Neuronal stem cell (in vitro differentiated cells): Measurements from ENCODE around the gene CACNA1I.

Experiments used
- DNase-seq: peaks from one replicate; pipeline ENCODE4 v3.0.0-alpha.2; 2013; ENCODE audit warnings: low spot score
- H2AFZ ChIP-seq: one replicate; pipeline ENCODE4 v1.6.1; 2013; ENCODE audit warnings: mild to moderate bottlenecking, low read length, inconsistent platforms
- H2AK5ac ChIP-seq: 2 replicates; pipeline ENCODE4 v1.6.1; 2013; ENCODE audit warnings: low read depth, mild to moderate bottlenecking, inconsistent platforms, low read length, moderate library complexity, mixed read lengths
- H2BK120ac ChIP-seq: 2 replicates; pipeline ENCODE4 v1.6.1; 2013; ENCODE audit warnings: low read depth, mild to moderate bottlenecking, inconsistent platforms, low read length, moderate library complexity, mixed read lengths
- H2BK12ac ChIP-seq: one replicate; pipeline ENCODE4 v1.6.1; 2013; ENCODE audit warnings: low read length, inconsistent platforms
- H2BK15ac ChIP-seq: 2 replicates; pipeline ENCODE4 v1.6.1; 2013; ENCODE audit warnings: mild to moderate bottlenecking, low read length, inconsistent platforms, mixed read lengths
- H2BK5ac ChIP-seq: one replicate; pipeline ENCODE4 v1.6.1; 2013; ENCODE audit warnings: inconsistent platforms, mild to moderate bottlenecking, low read length, moderate library complexity
- H3K14ac ChIP-seq: one replicate; pipeline ENCODE4 v1.6.1; 2013; ENCODE audit warnings: low read length, inconsistent platforms
- H3K18ac ChIP-seq: 2 replicates; pipeline ENCODE4 v1.6.1; 2013; ENCODE audit warnings: low read length, inconsistent platforms
- H3K23ac ChIP-seq: 2 replicates; pipeline ENCODE4 v1.6.1; 2013; ENCODE audit warnings: low read depth, mild to moderate bottlenecking, mixed read lengths, low read length, inconsistent platforms; ENCODE audit not compliant: poor library complexity
- H3K27ac ChIP-seq: replicated peaks from 3 replicates; pipeline ENCODE4 v1.5.1; 2013; ENCODE audit warnings: low read length, inconsistent platforms
- H3K27me3 ChIP-seq, 3 experiments: 2 replicates each; pipeline ENCODE4 v1.6.1; 2013; ENCODE audit warnings: low read length in 3 of 3, mild to moderate bottlenecking in 2 of 3, inconsistent platforms in 1 of 3, low read depth in 1 of 3, mixed read lengths in 1 of 3, moderate library complexity in 1 of 3; ENCODE audit not compliant: control insufficient read depth in 3 of 3, insufficient read depth in 3 of 3
- H3K36me3 ChIP-seq, 2 donors: replicated peaks in 1 of 2; 2 replicates each; pipeline ENCODE4 v1.6.1; 2013; ENCODE audit warnings: low read length in 2 of 2; ENCODE audit not compliant: control insufficient read depth in 2 of 2, insufficient read depth in 2 of 2
- H3K4ac ChIP-seq: 2 replicates; pipeline ENCODE4 v1.6.1; 2013; ENCODE audit warnings: inconsistent platforms, mild to moderate bottlenecking, low read length, moderate library complexity
- H3K4me1 ChIP-seq, 2 donors: 1 replicate in 1 of 2; 2 replicates in 1 of 2; pipeline ENCODE4 v1.6.1; 2013; ENCODE audit warnings: low read length in 2 of 2, low read depth in 1 of 2; ENCODE audit not compliant: control insufficient read depth in 2 of 2, insufficient read depth in 1 of 2
- H3K4me2 ChIP-seq: one replicate; pipeline ENCODE4 v1.6.1; 2013; ENCODE audit warnings: mild to moderate bottlenecking, low read length, inconsistent platforms; ENCODE audit not compliant: insufficient read depth, poor library complexity, severe bottlenecking
- H3K4me3 ChIP-seq, 2 donors: 2 replicates each; pipeline ENCODE4 v1.5.1; 2013; ENCODE audit warnings: low read length in 2 of 2, mild to moderate bottlenecking in 2 of 2, inconsistent platforms in 1 of 2, moderate library complexity in 1 of 2
- H3K79me1 ChIP-seq: one replicate; pipeline ENCODE4 v1.6.1; 2013; ENCODE audit warnings: low read depth, mild to moderate bottlenecking, inconsistent platforms, low read length, moderate library complexity
- H3K9ac ChIP-seq: one replicate; pipeline ENCODE4 v1.6.1; 2013; ENCODE audit warnings: mild to moderate bottlenecking, low read depth, low read length, inconsistent platforms; ENCODE audit not compliant: poor library complexity
- H3K9me3 ChIP-seq, 2 donors: replicated peaks in 1 of 2; 2 replicates each; pipeline versions ENCODE3 to v1.6.1; 2013; ENCODE audit warnings: low read length in 2 of 2, mild to moderate bottlenecking in 2 of 2, inconsistent platforms in 1 of 2, low read depth in 1 of 2, mixed read lengths in 1 of 2, moderate library complexity in 1 of 2; ENCODE audit not compliant: control insufficient read depth in 2 of 2, insufficient read depth in 1 of 2
- H4K8ac ChIP-seq: one replicate; pipeline ENCODE4 v1.6.1; 2013; ENCODE audit warnings: low read depth, mild to moderate bottlenecking, inconsistent platforms, low read length, moderate library complexity
- H4K91ac ChIP-seq: one replicate; pipeline ENCODE4 v1.6.1; 2013; ENCODE audit warnings: low read length, low read depth, mild to moderate bottlenecking, inconsistent platforms; ENCODE audit not compliant: poor library complexity
- WGBS, 2 donors: extraction: QIAGEN DNeasy Blood & Tissue Kit; methylation state at CpG; one replicate each; pipeline ENCODE4 v1.1.7; 2013; ENCODE audit warnings: missing lambda C conversion rate in 2 of 2, mixed read lengths in 1 of 2; ENCODE audit not compliant: insufficient read length in 2 of 2, insufficient replicate concordance in 1 of 2; ENCODE audit errors: extremely low coverage in 2 of 2; 5-methylcytosine and 5-hydroxymethylcytosine counted together

Gene CACNA1I

GRCh38 chr22:39634530-39635405 lies 64.2 kb downstream of the CACNA1I start:
- Histone ChIP-seq H3K27me3 (peaks cover 0 to 15% (median 2%) of the 10 kb centered on the region in 3 experiments), H3K9ac (no peak overlapping the region), H2BK12ac (no peak overlapping the region), H3K4me1 (peaks cover 0 to 13% of the 10 kb centered on the region in 2 donors), H3K18ac (no peak overlapping the region), H3K4me3 (no peak overlapping the region), H3K14ac (no peak overlapping the region), H3K27ac (no peak overlapping the region), H3K4me2 (no peak overlapping the region), H3K79me1 (no peaks in the 10 kb centered on the region), H2BK120ac (no peak overlapping the region), H3K23ac (no peak overlapping the region), H4K91ac (no peak overlapping the region), H3K36me3 (no peaks in the 10 kb centered on the region), H2BK15ac (no peak overlapping the region), H3K4ac (no peak overlapping the region), H2AFZ (no peak overlapping the region), H2AK5ac (peak overlapping the region; percentile 22), H3K9me3 (peaks cover 3 to 6% of the 10 kb centered on the region in 2 donors), H2BK5ac (no peak overlapping the region), H4K8ac (no peak overlapping the region)
- no peak for DNase-seq
- no CpG with 5 or more reads among the region's 18 CpGs for WGBS, 2 donors

GRCh38 chr22:39635719-39636118 lies 65.2 kb downstream of the CACNA1I start:
- Histone ChIP-seq H3K4ac (no peak overlapping the region), H3K14ac (no peak overlapping the region), H2BK5ac (no peak overlapping the region), H3K27me3 (peaks cover 0 to 10% (median 2%) of the 10 kb centered on the region in 3 experiments), H2BK15ac (no peak overlapping the region), H2BK120ac (no peak overlapping the region), H3K27ac (no peak overlapping the region), H3K4me3 (no peak overlapping the region), H3K9ac (no peak overlapping the region), H3K79me1 (no peaks in the 10 kb centered on the region), H3K23ac (no peak overlapping the region), H4K8ac (no peak overlapping the region), H3K36me3 (no peaks in the 10 kb centered on the region), H2AK5ac (peak overlapping the region; percentile 40), H3K18ac (peak overlapping the region; percentile 54), H3K4me2 (no peak overlapping the region), H4K91ac (no peak overlapping the region), H2AFZ (no peak overlapping the region), H2BK12ac (no peak overlapping the region), H3K4me1 (peaks cover 0 to 11% of the 10 kb centered on the region in 2 donors), H3K9me3 (peaks cover 3 to 6% of the 10 kb centered on the region in 2 donors)
- no peak for DNase-seq
- no CpG with 5 or more reads among the region's 6 CpGs for WGBS, 2 donors

- no peaks in the 10 kb centered on the region for H3K4me1 ChIP-seq
- no peaks in the 10 kb centered on the region for H3K27me3 ChIP-seq
- no peak overlapping the region for H3K9ac ChIP-seq
- H2BK5ac ChIP-seq, result no peak overlapping the region
- H3K14ac ChIP-seq, result no peak overlapping the region
- H2BK120ac ChIP-seq, result no peak overlapping the region
- H3K27ac ChIP-seq, result no peak overlapping the region
- H2BK15ac ChIP-seq, result no peak overlapping the region
- no peak overlapping the region for H2BK12ac ChIP-seq
- H3K4me2 ChIP-seq, result no peak overlapping the region
- no peak overlapping the region for H4K8ac ChIP-seq
- no peak overlapping the region for H3K18ac ChIP-seq
- no peaks in the 10 kb centered on the region for H3K36me3 ChIP-seq
- H3K4me3 ChIP-seq, result no peak overlapping the region
- H3K4ac ChIP-seq, result no peak overlapping the region
- no peak overlapping the region for H4K91ac ChIP-seq
- H3K23ac ChIP-seq, result no peak overlapping the region
- no peak overlapping the region for H2AFZ ChIP-seq
- H3K9me3 ChIP-seq, result peaks cover 2 to 3% of the 10 kb centered on the region in 2 donors
- no peak overlapping the region for H2AK5ac ChIP-seq
- WGBS, 2 donors, result no CpG with 5 or more reads among the region's 2 CpGs
- DNase-seq, result no peak
- no peaks in the 10 kb centered on the region for H3K79me1 ChIP-seq
These were observed 68.4 kb downstream of the CACNA1I start for GRCh38 chr22:39638958-39639357.

- H3K9ac ChIP-seq, result no peak overlapping the region
- H3K36me3 ChIP-seq, result no peaks in the 10 kb centered on the region
- H3K27ac ChIP-seq, result no peak overlapping the region
- no peak for DNase-seq
- no peak overlapping the region for H4K91ac ChIP-seq
- peak overlapping the region; percentile 41 for H3K14ac ChIP-seq
- H3K79me1 ChIP-seq, result no peaks in the 10 kb centered on the region
- H3K4ac ChIP-seq, result peak overlapping the region; percentile 26
- H3K4me3 ChIP-seq, result no peak overlapping the region
- no peak overlapping the region for H2BK12ac ChIP-seq
- no CpG with 5 or more reads among the region's 9 CpGs for WGBS, 2 donors
- H2BK5ac ChIP-seq, result no peak overlapping the region
- no peak overlapping the region for H4K8ac ChIP-seq
- H3K27me3 ChIP-seq, result peaks cover 0 to 12% (median 0%) of the 10 kb centered on the region in 3 experiments
- H3K4me2 ChIP-seq, result no peak overlapping the region
- no peaks in the 10 kb centered on the region for H3K4me1 ChIP-seq
- no peak overlapping the region for H2AFZ ChIP-seq
- H3K18ac ChIP-seq, result peak overlapping the region; percentile 61
- H2AK5ac ChIP-seq, result peak overlapping the region; percentile 73
- H2BK120ac ChIP-seq, result no peak overlapping the region
- peaks cover 0 to 3% of the 10 kb centered on the region in 2 donors for H3K9me3 ChIP-seq
- no peak overlapping the region for H3K23ac ChIP-seq
- no peak overlapping the region for H2BK15ac ChIP-seq
These were observed 71.2 kb downstream of the CACNA1I start for GRCh38 chr22:39641660-39642310.
